Heart left ventricle (tissue), 13 donors: ENCODE results near the gene IQGAP2.

Experiments
- CTCF ChIP-seq, 12 donors: fragments of 200-600 bp; sonication (generic) in 4 of 12; IDR thresholded peaks; one replicate each; pipeline versions ENCODE4 v1.5.0 to v1.8.0; 2018 to 2022; ENCODE audit warnings: antibody characterized with exemption in 12 of 12, mild to moderate bottlenecking in 5 of 12
- POLR2A ChIP-seq, 2 donors: fragments of 450-650 bp; IDR thresholded peaks; one replicate each; pipeline ENCODE4 v1.6.1; 2017; ENCODE audit warnings: antibody characterized with exemption in 2 of 2, mild to moderate bottlenecking in 2 of 2, moderate library complexity in 2 of 2
- donor health status: ischemic (EF 13 %, LVEDD 7.1; RV severe dilation, severe dysfunction).
- donor health status: DM: no; HTN: yes; CAD: no.
- donor health status: DM: no; HTN: no; CAD: no.
- donor health status: ischemic (EF 25% LVEDD 6.9; RV normal size, moderate dysfunction).
- donor health status: ischemic (EF 25% LVEDD 5.7; RV mildly dilated, moderate dysfunction).
- donor health status: ischemic (EF 35%, LVEDD 5.7; RV mildly dilated, moderate dysfunction).
- donor health status: nonischemic (EF 11% LVEDD 7.7; RV severe dilation, severe dysfunction).
- donor health status: DM: yes; HTN: yes; CAD: no.
- donor health status: PGD.
- donor health status: ischemic (EF 29% LVEDD 5.4; RV normal size, mild dysfunction).
- donor health status: nonischemic (EF 23%, LVEDD 6.1; RV moderate dilation, normal function).

GRCh38 chr5:76474377-76474776 is 71.3 kb downstream of the IQGAP2 start:
- TF ChIP-seq POLR2A (IDR thresholded peaks at IDR 0.05) (no peak), CTCF (IDR thresholded peaks at IDR 0.05) (no peak)
